GM18909 (cell line): ENCODE data around the gene ZNF687.

Experiments
- ATAC-seq: cut with Tn5 transposase; IDR thresholded peaks from one replicate; pipeline ENCODE4 v1.9.1; 2021; ENCODE audit warnings: mild to moderate bottlenecking; ENCODE audit not compliant: unreplicated experiment, poor library complexity

The ZNF687 gene

GRCh38 chr1:151311011-151311410, 28.9 kb downstream of the ZNF687 start:
- no peak for ATAC-seq

- no peak for ATAC-seq
These were observed 29.7 kb downstream of the ZNF687 start for GRCh38 chr1:151311589-151312331.

DNA sequence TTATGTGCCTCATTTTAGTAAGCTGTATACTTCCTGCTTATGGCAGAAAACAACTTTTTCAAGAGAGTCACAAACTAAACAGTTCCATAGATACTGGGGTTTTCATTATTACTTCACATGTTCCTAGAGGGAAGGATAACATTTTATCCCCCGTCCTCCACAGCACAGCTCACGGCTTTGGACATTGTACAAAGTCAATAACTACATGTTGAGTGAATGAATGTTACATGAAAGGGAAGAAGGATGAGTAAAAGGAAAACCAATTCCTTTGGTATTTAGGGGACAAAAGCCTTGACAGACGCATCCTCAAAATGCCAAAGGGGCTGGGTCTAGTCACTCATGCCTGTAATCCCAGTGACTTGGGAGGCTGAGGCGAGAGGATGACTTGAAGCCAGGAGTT, 30.3 kb downstream of the ZNF687 start:
- no peak for ATAC-seq

- ATAC-seq = no peak
These were observed 30.7 kb downstream of the ZNF687 start for GRCh38 chr1:151312826-151313225.

GRCh38 chr1:151313501-151313900, 31.4 kb downstream of the ZNF687 start:
- ATAC-seq = no peak

GRCh38 chr1:151314137-151314875, 32.2 kb downstream of the ZNF687 start:
- no peak for ATAC-seq

DNA sequence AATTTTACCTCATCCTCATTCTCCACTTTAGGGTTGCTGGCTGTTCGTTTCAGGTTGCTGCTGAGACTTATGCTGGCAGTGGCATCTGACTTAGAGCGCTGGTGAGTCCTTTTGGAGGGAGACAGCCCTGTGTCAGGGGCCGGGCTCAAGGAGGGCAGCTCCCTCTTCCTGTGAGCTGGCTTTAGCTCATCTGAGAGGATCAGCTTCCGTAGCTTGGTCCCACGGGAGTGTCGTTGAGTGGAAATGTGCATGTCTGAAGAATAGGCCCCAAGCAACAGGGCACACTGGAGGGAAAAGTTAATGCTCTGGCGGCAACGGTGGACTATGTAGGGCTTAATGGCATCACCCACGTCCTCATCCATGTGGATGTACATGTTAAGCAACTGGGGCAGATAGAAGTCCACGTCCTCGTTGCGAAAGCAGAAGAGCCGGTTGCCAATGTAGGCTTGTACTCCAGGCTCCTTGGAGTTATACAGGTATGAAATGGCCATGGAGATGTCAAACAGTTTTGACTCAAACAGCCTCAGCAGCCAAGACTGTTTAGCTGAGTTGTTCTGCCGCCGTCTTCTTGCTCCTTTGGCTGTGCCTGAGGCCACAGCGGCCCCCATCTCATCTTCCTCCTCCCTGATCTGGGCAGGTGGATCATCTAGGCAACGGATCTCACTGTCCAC, 33.6 kb downstream of the ZNF687 start:
- no peak for ATAC-seq

GRCh38 chr1:151318975-151319374, 36.9 kb downstream of the ZNF687 start:
- ATAC-seq = no peak

GRCh38 chr1:151324390-151324930, 42.4 kb downstream of the ZNF687 start:
- no peak for ATAC-seq

GRCh38 chr1:151325231-151325630, 43.1 kb downstream of the ZNF687 start:
- ATAC-seq = no peak

- ATAC-seq = no peak
These were observed 43.7 kb downstream of the ZNF687 start for GRCh38 chr1:151325646-151326429.

DNA sequence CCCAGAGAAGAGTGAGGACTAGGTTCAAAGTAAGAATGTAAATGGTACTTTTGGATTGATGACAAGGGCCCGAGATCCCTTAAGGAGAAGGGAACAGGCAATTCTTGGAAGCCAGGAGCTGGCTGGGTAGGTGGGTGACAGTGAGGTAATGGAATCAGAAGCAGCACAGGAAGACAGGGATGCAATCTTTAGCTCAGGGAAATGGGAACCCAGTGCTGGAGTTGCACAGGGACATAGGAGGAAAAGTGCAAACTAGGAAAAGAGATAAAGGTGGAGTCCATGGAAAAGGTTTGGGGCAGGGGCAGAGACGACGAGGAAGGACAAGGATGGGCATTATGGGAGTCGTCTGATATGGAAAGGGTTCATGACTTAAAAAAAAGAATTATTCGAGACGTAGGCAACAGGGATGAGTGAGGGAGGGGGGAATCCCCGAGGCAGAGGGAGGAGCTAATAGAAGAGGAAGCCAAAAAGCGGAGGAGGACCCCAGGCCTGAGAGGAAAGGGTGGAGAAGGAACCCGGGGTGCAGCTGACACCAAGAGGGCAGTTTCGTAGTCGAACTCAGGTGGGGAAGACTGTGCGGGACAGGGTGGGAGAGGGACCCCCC, 44.6 kb downstream of the ZNF687 start:
- ATAC-seq = peak; percentile 57

- ATAC-seq = peak; percentile 81
These were observed 45.3 kb downstream of the ZNF687 start, which contains the start of gene PI4KB for GRCh38 chr1:151327223-151327902. Gene PI4KB (minus strand): TSS chr1:151327416. CDS start chr1:151316481, 10,935 bp downstream.

- peak; percentile 27 for ATAC-seq
These were observed 46.0 kb downstream of the ZNF687 start for GRCh38 chr1:151327903-151328674.

GRCh38 chr1:151334822-151335221, 52.7 kb downstream of the ZNF687 start:
- ATAC-seq = no peak

GRCh38 chr1:151336556-151336955, 54.5 kb downstream of the ZNF687 start:
- ATAC-seq = no peak

DNA sequence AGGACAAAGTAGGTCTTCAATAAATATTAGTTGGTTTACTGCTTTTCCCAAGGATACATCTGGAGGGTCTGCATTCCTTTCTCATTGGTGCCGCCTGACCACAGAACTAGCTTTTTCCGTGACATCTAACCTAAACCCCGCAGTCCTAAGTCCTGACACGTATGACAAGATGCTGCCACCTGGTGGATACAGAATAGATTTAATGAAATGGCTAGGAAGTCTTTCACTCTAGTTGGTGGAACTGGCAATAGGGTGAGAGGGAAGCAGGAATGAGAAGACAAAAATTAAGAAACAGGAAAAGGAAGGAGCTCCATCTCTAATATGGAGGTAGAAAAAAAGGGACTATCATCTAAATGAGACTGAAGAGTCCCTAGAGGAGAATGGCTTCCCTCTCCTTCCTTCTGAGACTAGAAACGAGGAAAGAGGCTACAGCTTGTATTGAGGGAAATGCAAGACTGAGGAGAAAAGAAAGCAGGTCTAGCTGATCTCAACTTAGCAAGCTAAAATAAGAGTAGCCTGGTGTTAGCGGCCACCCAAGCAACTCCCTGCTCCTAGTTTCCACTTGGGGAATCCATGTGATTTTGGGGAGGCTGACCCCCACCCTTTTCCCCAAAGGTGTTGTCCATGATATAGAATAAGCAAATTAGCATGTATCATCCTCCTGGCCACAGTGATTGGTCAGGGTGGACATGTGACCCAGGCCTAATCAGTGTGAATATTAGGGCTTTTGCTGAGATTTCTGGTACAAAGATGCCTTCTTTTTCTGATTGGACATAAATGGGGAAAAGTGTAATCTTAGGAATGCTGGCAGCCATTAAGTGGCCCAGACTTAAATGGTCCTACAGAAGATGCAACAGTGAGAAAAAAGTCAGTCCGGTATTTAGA, 59.0 kb downstream of the ZNF687 start:
- no peak for ATAC-seq
